ENCODE measurements around the gene FBXO41.

- TF ChIP-seq CTCF (IDR thresholded peaks at IDR 0.05) (no peak), EZH2phosphoT487 (IDR thresholded peaks at IDR 0.05) (no peak), EZH2 (IDR thresholded peaks at IDR 0.05) (no peak)
Measured at GRCh38 chr2:73250872-73251846, 33.1 kb downstream of the FBXO41 start.

All from neural progenitor cell (in vitro differentiated cells).